SK-N-SH (cell line): ENCODE results near the gene PER3. TPM values are rescaled to one million over a fixed set of nuclear protein-coding genes. Genes with fewer than 3 reads are reported as not detected.

ENCODE experiments used
- CTCF ChIA-PET: fragments of 300-600, 350-600 bp; formaldehyde crosslinking; extraction: SDS; loops from one replicate; lab custom pipeline; 2021; lab: Yijun Ruan, JAX
- POLR2A ChIA-PET: fragments of 350-600 bp; sonication (Branson Sonifier 250); formaldehyde crosslinking; extraction: SDS; loops from one replicate; lab custom pipeline; 2020; ENCODE audit warnings: antibody characterized with exemption, inconsistent platforms; lab: Yijun Ruan, JAX
- DNase-seq: peaks from one replicate; pipeline ENCODE4 v3.0.0; 2012
- H2AFZ ChIP-seq: fragments of 200-600 bp; sonication (generic); 2 replicates; pipeline ENCODE4 v1.8.1; 2016; ENCODE audit warnings: antibody characterized with exemption, mild to moderate bottlenecking, low read depth
- H3F3A ChIP-seq: fragments of 200-600 bp; sonication (generic); replicated peaks from 2 replicates; pipeline ENCODE3; 2016; ENCODE audit warnings: antibody characterized with exemption, mild to moderate bottlenecking; ENCODE audit not compliant: insufficient read depth
- H3K27ac ChIP-seq, 2 experiments: fragments of 200-500 bp in 1 of 2; fragments of 200-600 bp in 1 of 2; sonication (Bioruptor generic) in 1 of 2; sonication (generic), shearing (Covaris generic) in 1 of 2; 2 replicates each; pipeline versions ENCODE4 v1.5.1 to v1.6.1; 2014 to 2016; ENCODE audit warnings: low read depth in 2 of 2, inconsistent platforms in 1 of 2, low read length in 1 of 2, mild to moderate bottlenecking in 1 of 2, mixed read lengths in 1 of 2
- H3K27me3 ChIP-seq: fragments of 200-600 bp; sonication (generic), shearing (Covaris generic); 2 replicates; pipeline ENCODE4 v1.6.1; 2016; ENCODE audit warnings: mixed run types; ENCODE audit not compliant: insufficient read depth
- H3K36me3 ChIP-seq, 2 experiments: fragments of 200-500 bp in 1 of 2; fragments of 200-600 bp in 1 of 2; sonication (Bioruptor generic) in 1 of 2; sonication (generic) in 1 of 2; replicated peaks in 1 of 2; 2 replicates each; pipeline versions ENCODE3 to v1.5.1; 2014 to 2016; ENCODE audit warnings: low read length in 1 of 2, mild to moderate bottlenecking in 1 of 2; ENCODE audit not compliant: insufficient read depth in 2 of 2, control insufficient read depth in 1 of 2
- H3K4me1 ChIP-seq, 2 experiments: fragments of 200-500 bp in 1 of 2; fragments of 200-600 bp in 1 of 2; sonication (Bioruptor generic) in 1 of 2; sonication (generic), shearing (Covaris generic) in 1 of 2; 2 replicates each; pipeline versions ENCODE4 v1.5.1 to v1.6.1; 2014 to 2016; ENCODE audit warnings: low read depth in 1 of 2, low read length in 1 of 2, mixed run types in 1 of 2; ENCODE audit not compliant: insufficient read depth in 2 of 2, control insufficient read depth in 1 of 2
- H3K4me2 ChIP-seq: fragments of 200-600 bp; sonication (generic), shearing (Covaris generic); 2 replicates; pipeline ENCODE4 v1.6.1; 2017; ENCODE audit warnings: mixed run types
- H3K4me3 ChIP-seq, 2 experiments: fragments of 200-500 bp in 1 of 2; fragments of 200-600 bp in 1 of 2; sonication (Bioruptor generic) in 1 of 2; sonication (generic), shearing (Covaris generic) in 1 of 2; 2 replicates each; pipeline versions ENCODE4 v1.5.1 to v1.8.1; 2014 to 2016; ENCODE audit warnings: low read depth in 2 of 2, inconsistent platforms in 1 of 2, low read length in 1 of 2, mild to moderate bottlenecking in 1 of 2, mixed read lengths in 1 of 2, moderate library complexity in 1 of 2
- H3K79me2 ChIP-seq: fragments of 200-600 bp; sonication (generic); 2 replicates; pipeline ENCODE4 v1.8.1; 2017; ENCODE audit warnings: mild to moderate bottlenecking; ENCODE audit not compliant: insufficient read depth
- H3K9ac ChIP-seq: fragments of 200-600 bp; sonication (generic); 2 replicates; pipeline ENCODE4 v1.6.1; 2017; ENCODE audit warnings: mixed run types
- H3K9me2 ChIP-seq: fragments of 200-600 bp; sonication (generic); 2 replicates; pipeline ENCODE4 v1.6.1; 2017; ENCODE audit warnings: mixed run types
- H3K9me3 ChIP-seq: fragments of 200-600 bp; sonication (generic); 2 replicates; pipeline ENCODE4 v1.6.1; 2017; ENCODE audit warnings: mixed run types, mild to moderate bottlenecking, moderate library complexity
- H4K20me1 ChIP-seq: fragments of 200-600 bp; sonication (generic); 2 replicates; pipeline ENCODE4 v1.6.1; 2017; ENCODE audit warnings: mild to moderate bottlenecking, mixed run types; ENCODE audit not compliant: insufficient read depth
- CHD2 ChIP-seq: fragments of 150-350 bp; IDR thresholded peaks from 2 replicates; pipeline ENCODE4 v1.6.1; 2018; ENCODE audit warnings: low read length; ENCODE audit not compliant: partially characterized antibody
- ELF1 ChIP-seq: IDR thresholded peaks from 2 replicates; pipeline ENCODE4 v1.4.0; 2012
- FOSL2 ChIP-seq: IDR thresholded peaks from 2 replicates; pipeline ENCODE4 v1.4.0; 2012; ENCODE audit warnings: low read depth, mild to moderate bottlenecking, moderate library complexity, borderline replicate concordance
- GABPA ChIP-seq: IDR thresholded peaks from 2 replicates; pipeline ENCODE4 v1.4.0; 2012; ENCODE audit warnings: low read depth, mild to moderate bottlenecking
- JUND ChIP-seq: IDR thresholded peaks from 2 replicates; pipeline ENCODE4 v1.4.0; 2012
- MXI1 ChIP-seq: IDR thresholded peaks from 2 replicates; pipeline ENCODE4 v1.6.1; 2012; ENCODE audit warnings: mild to moderate bottlenecking, low read depth, low read length, improper control_type of control experiment
- NFIC ChIP-seq: IDR thresholded peaks from 2 replicates; pipeline ENCODE4 v1.4.0; 2012; ENCODE audit warnings: borderline replicate concordance
- PBX3 ChIP-seq: IDR thresholded peaks from 2 replicates; pipeline ENCODE4; 2012
- RFX5 ChIP-seq: IDR thresholded peaks from 2 replicates; pipeline ENCODE4 v1.6.1; 2012; ENCODE audit warnings: mild to moderate bottlenecking, improper control_type of control experiment, low read length
- SMC3 ChIP-seq: IDR thresholded peaks from 2 replicates; pipeline ENCODE4 v1.6.1; 2012; ENCODE audit warnings: low read depth, low read length, improper control_type of control experiment
- TEAD4 ChIP-seq: IDR thresholded peaks from 2 replicates; pipeline ENCODE4 v1.4.0; 2012; ENCODE audit warnings: mild to moderate bottlenecking, borderline replicate concordance; ENCODE audit not compliant: insufficient read depth
- USF1 ChIP-seq: IDR thresholded peaks from 2 replicates; pipeline ENCODE4 v1.4.0; 2012; ENCODE audit warnings: low read depth, borderline replicate concordance
- YY1 ChIP-seq: IDR thresholded peaks from 2 replicates; pipeline ENCODE4 v1.4.0; 2012; ENCODE audit warnings: low read depth, mild to moderate bottlenecking
- ZBTB33 ChIP-seq: IDR thresholded peaks from 2 replicates; pipeline ENCODE4 v1.4.0; 2012; ENCODE audit warnings: low read depth, borderline replicate concordance
- WGBS: methylation state at CpG from one replicate; pipeline ENCODE4 v1.1.6; 2017; ENCODE audit warnings: low lambda C conversion rate; 5-methylcytosine and 5-hydroxymethylcytosine counted together
- polyA plus RNA-seq, 3 experiments: library from polyadenylated mRNA; depleted of rRNA; stranded (reverse); fragments of >200 nt; gene quantifications; 2 replicates each; pipeline ENCODE4 v1.2.3, GENCODE V29; 2012
- TF ChIP-seq, protein P1 (sequence below): IDR thresholded peaks from 2 replicates; pipeline ENCODE4 v1.4.0; 2012; ENCODE audit warnings: low read depth
- TF ChIP-seq, protein P2 (sequence below): fragments of 150-350 bp; IDR thresholded peaks from 2 replicates; pipeline ENCODE4 v1.6.1; 2016; ENCODE audit warnings: mild to moderate bottlenecking, low read depth, low read length

The PER3 gene
- polyA plus RNA-seq, 1 of the 3 experiments (the other 2 are of a cell fraction) = 6.0 TPM

DNA sequence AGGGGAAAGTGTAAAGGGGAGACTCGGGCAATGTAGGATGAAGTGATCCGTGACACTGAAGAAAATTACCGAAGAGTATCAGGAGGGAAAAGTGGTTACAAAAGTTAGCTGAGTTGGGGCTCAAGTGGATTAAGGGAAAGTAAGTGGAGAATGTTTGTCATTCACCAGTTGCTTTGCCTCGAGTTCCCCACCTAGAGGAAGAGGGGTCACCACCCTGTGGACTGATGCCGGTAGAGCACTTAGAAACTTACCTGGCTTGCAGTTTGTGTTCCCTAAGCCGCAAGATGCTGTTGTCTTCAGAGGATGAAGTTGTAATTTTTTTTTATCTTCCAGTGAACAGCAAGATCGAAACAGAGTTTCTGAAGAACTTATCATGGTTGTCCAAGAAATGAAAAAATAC, 1.0 kb downstream of the PER3 start (continued):
- TF ChIP-seq ZBTB33 = no peak

GRCh38 chr1:7786795-7787194, 2.7 kb downstream of the PER3 start:
- 79% methylated on average over 5 of the region's 5 CpGs for WGBS
- H3K4me3 ChIP-seq = no peak overlapping the region
- 0 out of 2 replicates have a peak, but pooled peaks cover 9% of the 10 kb centered on the region for H3K79me2 ChIP-seq
- peaks cover 0 to 6% of the 10 kb centered on the region in 2 experiments; a peak in 1 of 4 replicates for H3K4me1 ChIP-seq
- TF ChIP-seq ELF1 (no peak), USF1 (no peak), JUND (no peak), SMC3 (no peak), PBX3 (no peak), YY1 (no peak), GABPA (no peak), RFX5 (no peak), FOSL2 (no peak), NFIC (no peak), CHD2 (no peak), TEAD4 (no peak), MXI1 (no peak)
- TF ChIP-seq, protein P1, sequence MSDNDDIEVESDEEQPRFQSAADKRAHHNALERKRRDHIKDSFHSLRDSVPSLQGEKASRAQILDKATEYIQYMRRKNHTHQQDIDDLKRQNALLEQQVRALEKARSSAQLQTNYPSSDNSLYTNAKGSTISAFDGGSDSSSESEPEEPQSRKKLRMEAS = no peak
- TF ChIP-seq, protein P2, sequence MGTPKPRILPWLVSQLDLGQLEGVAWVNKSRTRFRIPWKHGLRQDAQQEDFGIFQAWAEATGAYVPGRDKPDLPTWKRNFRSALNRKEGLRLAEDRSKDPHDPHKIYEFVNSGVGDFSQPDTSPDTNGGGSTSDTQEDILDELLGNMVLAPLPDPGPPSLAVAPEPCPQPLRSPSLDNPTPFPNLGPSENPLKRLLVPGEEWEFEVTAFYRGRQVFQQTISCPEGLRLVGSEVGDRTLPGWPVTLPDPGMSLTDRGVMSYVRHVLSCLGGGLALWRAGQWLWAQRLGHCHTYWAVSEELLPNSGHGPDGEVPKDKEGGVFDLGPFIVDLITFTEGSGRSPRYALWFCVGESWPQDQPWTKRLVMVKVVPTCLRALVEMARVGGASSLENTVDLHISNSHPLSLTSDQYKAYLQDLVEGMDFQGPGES = no peak
- DNase-seq = no peak
- no peaks in the 10 kb centered on the region; the same call in 1 of the 2 replicates for H3K9me3 ChIP-seq
- ChIA-PET POLR2A (no interaction called here), CTCF (interaction anchor here (1.6 to 11.8 kb wide), 2 partner anchors 22 to 118 kb away, joined by 7 to 54 read pairs; no protein-coding TSS in a partner anchor)
- H2AFZ ChIP-seq = no peak overlapping the region
- no peaks in the 10 kb centered on the region for H3F3A ChIP-seq
- no peaks in the 10 kb centered on the region for H3K9me2 ChIP-seq
- H3K9ac ChIP-seq = no peak overlapping the region
- H4K20me1 ChIP-seq = no peaks in the 10 kb centered on the region
- H3K36me3 ChIP-seq = peaks cover 29 to 64% of the 10 kb centered on the region in 2 experiments
- H3K4me2 ChIP-seq = no peak overlapping the region
- no peak overlapping the region for H3K27ac ChIP-seq
- no peaks in the 10 kb centered on the region for H3K27me3 ChIP-seq
